IPS-NIHi11 (cell line): ENCODE measurements around the gene MUC6.

Experiments used
- DNase-seq: peaks from one replicate; pipeline ENCODE4 v3.0.0; 2012; ENCODE audit warnings: mixed read lengths, low spot score

Gene MUC6

DNA sequence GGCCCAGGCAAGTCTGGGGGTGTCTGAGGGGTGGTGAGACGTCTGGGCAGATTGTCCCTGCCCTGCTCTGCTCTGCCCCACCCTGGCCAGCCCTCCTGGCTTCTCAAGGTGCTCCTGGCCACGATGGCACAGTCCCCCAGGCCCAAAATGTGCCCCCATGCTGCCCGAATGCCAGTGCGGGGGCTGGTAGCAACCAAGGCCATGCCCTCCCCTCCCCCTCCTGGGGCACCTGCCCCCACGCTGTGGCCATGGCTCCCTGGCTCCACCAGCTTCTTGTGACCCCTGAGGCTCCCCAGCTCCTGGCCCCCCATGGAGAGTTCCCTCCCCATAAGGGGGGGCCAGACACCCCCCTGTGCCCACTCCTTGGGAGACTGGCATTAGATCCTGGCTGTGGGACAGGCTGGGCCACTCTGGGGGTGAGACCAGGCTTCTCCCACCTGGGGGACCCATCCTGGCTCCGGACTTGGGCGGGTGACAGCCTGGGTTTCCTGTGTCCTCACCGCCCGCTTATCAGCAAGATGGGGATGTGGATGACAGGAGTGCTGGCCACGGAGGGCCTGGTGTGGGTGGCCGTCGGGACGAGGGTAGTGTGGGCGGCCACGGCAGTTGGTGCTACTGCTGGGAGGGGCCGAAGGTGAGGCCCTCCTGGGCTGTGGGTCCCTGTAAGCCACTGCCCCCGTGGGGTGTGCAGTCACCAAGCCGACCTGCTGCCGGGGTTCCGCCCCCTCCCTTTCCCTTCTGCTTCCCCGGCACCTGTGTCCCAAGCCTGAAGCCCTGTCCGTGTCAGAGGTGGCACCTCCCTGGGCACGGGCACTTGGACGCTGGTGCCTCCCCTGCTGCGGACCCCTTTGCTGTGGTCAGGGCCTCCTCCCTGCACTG lies 15.9 kb upstream of the MUC6 start:
- no peak for DNase-seq

DNA sequence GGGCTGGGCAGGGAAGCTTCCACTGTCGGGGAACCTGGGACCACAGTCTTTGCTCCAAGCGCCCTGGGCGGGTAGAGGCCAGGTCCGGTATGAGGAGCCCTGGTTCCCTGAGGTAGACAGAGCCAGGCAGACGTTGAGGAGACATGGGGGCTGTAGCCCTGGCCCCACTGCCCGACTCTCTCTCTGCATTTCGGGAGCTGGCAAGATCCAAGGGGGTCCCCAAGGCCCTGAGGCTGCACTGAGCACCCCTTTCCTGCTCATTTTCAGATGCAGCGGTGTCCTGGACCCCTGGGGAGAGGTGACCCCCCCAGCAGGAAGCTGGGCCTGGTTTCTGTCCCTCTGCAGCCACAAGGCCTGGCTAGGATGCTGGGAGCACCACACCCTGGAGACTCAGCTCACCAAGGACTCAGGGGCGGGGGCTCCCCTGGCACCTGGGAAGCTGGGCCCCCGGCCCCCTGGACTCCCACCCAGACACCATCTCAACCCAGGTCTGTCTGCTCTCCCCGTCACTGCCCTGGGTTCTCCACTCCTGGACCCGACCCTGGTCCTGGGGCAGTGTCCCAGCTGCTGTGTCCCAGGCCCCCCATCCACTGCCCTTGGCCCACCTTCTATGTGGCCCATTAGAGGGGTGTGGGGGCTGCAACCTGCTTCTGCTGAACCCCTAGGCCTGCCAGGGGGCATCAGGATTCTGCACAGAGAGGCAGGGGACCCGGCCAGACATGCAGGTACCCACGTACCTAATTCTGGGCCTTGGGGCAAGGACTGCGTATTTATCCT lies 15.0 kb upstream of the MUC6 start:
- no peak for DNase-seq

DNA sequence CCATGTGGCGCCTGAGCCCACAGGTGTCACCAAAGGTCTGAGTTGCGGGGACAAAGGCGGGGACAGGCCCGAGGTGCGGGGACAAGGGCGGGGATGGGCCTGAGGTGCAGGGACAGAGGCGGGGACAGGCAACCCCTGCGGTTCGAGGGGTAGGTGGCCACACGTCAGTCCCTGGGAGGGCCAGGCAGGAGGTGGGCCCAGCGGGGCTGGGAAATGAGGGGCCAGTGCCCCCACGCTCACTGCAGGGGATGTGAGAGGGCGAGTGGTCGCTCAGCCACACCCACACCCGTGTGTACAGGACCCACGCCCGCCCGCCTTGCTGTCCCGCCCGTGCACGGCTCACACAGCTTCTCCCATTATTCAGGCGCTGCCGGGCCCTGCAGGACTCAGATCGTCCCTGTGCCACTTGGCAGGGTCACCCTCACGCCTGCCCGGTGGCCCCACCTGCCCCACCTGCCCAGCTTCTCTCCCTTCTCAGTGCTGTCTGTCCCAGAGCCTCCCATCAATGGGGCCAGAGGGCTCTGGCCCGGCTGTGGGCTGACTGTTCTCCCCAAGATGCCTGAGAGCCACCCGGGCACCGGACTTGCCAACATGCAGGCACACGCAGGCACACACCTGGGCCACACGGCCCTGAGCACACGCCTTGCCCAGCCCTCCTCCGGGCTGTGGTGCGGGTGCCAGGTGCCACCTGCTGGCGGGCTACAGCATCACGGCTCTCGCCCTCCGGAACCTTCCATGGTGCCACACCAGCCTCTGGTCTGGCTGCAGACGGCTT lies 14.2 kb upstream of the MUC6 start:
- peak; percentile 99 for DNase-seq

DNA sequence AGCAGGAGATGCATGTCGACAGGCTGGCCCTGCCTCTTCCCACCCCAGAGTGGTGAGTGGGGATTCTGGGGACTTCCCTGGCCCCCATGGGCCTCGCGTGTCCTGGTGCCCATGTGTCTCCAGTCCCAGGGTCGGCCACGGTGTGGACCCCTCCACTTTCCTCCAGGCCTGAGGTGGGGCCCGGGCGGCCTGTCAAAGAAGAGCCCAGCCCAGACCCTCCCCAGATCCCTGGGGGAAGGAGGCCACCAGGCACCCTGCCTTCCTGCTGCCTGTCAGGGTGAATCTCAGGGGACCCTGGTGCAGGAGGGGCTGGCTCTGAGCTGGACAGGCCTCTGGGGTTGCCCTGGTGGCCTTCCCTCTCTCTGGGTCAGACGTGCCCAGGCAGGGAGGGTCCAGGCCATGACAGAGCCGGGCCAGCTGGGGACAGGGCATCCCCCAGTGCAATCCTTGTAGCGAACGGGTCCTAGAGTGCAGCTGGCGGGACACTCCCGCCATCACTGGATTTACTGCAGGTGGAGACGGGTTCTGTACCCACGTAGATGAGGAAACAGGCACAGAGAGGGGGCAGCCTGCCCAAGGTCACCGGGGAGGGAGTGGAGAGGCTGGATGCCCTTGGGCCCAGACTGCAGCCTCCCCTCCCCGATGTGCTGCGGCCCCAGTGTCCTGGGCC lies 13.5 kb upstream of the MUC6 start:
- no peak for DNase-seq

DNA sequence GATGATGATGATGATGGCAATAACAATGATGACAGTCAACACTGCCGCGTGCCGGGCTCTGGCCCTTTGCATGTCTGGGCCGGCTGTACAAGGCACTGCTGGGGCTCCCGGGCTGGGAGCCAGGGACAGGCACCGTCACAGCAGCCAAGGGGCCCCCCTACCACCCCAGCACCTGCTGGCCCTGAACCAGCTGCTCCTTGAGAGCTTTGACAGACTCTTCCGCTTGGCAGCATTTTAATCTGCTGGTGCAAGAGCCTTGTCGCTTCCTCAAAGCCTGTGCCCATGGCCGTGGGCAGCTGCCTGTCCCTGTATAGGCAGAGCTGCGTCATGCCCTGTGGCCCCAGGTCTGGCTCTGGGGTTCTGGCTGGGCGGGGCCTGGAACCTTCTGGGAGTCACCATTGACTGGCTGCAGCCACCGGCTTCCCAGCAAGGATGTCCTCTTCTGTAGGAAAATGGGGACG lies 12.9 kb upstream of the MUC6 start:
- no peak for DNase-seq

DNA sequence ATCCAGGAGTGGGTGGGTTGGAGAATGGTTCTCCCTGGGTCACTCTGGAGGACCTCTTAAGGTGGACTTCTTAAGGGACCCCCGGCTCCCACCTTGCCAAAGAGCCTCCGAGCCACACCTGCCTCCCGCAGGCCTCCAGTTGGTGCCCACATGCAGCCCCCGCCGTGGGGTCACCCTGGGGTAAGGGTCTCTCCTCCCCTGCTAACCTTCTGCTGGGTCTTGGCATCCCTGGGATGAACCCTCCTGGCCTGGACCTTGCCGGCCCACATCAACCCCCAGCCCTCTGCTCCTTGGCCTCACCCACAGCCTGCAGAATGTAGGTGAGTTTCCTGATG lies 12.5 kb upstream of the MUC6 start:
- no peak for DNase-seq

DNA sequence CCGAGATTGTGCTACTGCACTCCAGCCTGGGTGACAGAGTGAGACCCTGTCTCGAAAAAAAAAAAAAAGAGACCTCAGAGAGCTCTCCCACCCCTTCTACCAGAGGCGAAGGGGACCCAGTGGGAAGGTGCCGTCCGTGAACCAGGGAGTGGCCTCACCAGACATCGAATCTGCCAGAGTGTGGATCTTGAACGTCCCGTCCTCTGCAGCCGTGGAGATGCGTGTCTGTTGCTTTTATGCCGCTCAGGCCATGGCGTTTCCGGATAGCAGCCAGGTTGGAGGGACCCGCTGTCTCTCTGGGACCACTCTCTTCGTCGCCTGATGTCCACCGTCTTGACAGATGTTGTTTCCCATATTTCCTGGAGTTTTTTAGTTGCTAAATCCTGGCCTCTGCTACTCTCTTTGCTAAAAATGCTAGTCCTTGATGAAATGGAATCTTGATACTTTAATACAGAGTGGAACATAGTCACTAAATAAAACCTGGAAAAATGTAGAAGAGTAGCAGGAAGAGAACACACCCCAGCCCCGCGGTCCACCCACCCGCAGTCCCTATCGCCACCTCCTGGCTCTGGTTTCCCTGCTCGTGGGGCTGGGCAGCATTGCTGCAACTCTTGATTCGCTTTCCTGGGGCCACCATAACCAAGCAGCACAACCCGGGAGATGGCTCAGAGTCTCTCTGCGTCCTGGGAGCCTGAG lies 12.0 kb upstream of the MUC6 start:
- peak; percentile 70 for DNase-seq

DNA sequence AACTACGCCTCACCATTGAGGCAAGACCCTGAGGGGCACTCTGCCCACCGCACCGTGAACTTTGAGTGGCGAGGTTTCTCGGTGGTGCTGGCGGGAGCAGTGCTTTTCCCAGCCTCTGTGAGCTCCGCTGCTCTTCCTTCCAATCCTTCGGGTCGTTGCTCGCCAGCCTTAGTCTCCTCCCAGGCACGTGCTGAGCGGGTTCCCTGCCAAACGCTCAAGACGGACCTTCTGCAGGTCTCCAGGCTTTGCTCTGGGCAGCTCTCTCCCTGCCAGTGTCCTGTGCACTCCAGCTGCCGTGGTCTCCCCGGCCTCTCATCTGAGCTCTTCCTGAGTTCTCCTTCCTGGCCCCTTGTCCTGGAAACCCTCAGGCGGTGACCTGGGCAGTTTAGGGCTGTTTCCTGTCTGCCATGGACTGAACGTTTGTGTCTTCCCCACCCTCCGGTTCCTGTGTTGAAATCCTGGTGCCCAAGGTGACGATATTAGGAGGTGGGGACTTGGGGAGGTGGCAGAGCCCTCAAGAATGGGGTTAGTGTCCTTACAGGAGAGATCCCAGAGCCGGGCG lies 11.2 kb upstream of the MUC6 start:
- peak; percentile 34 for DNase-seq

DNA sequence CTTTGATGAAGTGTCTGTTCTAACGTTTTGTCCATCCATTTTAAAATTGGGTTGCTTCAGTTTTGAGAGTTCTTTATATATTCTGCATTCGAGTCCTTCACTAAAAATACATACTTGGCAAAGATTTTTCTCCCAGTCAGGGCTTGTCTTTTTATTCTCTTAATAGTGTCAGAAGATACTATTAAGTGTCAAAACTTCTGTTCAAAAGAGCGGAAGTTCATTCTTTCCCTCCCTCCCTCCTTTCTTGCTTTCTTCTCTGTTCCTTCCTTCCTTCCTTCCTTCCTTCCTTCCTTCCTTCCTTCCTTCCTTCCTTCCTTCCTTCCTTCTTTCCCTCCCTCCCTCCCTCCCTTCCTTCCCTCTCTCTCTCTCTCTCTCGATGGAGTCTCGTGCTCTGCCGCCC lies 7.6 kb upstream of the MUC6 start:
- DNase-seq = no peak

DNA sequence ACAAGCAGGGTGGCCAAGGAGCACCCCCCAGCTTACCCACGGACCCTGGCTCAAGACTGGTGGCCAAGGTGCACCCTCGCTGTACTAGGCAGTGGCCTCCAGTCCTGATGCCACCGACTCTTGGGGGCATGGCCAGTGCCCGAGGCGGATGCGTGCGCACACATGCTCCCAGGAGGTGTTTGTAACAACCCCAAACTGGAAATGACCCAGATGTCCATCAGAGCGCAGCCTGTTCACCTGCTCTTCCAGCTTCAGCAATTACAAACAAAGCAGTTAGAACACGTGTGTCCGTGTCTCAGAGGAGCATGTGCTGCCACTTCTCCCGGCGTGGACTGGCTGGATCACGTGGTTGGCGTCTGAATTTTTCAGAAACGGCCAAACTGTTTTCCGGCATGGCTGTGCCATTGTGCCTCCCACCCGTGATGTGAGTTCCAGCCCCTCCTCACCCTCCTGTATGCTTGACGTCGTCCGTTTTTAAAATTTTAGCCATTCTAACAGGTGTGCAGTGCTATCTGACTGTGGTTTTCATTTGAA lies 7.1 kb upstream of the MUC6 start:
- DNase-seq = no peak

DNA sequence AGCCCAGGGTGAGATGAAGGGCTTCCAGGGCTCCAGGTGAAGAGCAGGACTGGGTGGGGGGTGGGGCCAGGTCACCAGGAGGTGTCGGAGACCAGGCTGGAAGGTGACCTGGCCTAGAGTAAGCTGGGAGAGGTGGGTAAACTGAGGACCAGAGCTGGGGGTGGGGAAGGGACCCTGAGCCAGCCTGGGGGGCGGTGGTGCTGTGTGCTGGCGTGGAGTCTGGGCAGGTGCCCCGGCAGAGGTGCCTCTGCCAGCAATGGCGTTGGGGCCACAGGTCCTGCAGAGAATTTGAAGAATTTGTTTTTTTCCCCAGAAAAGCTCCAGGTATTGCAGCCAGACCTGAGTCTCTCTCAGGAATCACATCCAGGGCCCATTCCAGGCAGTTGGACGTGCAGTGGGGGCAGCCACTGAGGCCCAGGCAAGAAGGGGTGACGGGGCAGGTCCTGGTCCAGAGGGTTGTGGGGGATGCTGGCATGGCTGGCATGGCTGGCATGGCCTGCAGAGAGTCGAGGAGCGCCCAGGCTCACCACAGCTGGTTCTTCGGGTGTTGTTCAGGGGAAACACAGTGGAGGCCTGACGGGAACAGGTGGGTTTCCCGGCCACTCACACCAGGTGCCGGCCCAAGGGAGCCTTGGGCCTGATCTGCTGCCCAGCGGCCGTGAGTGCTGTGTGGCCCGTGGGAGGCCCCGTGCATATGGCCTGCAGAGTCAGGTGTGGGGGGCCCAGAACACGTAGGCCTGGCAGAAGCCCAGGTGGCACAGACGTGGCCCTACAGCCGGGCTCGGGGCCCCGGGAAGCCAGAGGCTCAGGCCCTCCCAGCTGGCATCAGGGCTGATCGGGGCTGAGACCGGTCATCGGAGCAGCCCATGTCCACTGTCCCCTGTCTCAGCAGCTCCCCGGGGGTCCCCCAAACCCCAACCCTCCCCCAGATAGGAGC lies 6.4 kb upstream of the MUC6 start:
- DNase-seq = no peak

DNA sequence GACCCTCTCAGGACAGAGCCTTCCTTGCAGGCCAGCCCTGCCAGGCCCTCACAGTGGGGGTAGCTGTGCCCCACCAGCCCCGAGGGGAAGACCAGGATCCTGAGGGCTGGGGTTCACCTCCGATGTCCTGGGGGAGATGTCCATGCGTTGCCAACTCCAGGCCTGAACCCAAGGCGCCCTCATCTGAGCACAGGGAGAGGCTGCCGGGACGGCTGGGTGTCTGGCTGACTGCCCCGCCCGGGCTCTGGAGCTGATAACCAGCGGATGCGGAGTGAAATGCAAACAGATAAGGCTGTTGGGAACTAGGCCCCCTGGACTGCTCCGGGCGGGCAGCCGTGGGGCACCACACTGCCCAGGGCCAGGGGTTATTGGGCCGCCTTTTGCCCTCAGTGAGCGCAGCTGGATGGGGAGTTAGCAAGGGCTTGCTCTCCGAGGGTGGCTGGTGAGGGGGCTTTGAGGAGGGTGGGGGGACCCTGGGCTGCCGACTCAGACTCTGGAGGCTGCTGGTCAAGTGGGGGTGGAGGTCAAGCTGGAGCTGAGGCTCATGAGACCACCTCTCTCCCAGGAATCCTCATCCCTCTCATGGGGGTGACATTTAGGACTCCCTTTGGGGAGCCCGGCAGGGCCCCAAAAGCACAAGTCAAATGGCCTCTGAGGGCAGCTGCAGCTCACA lies 5.6 kb upstream of the MUC6 start:
- no peak for DNase-seq

DNA sequence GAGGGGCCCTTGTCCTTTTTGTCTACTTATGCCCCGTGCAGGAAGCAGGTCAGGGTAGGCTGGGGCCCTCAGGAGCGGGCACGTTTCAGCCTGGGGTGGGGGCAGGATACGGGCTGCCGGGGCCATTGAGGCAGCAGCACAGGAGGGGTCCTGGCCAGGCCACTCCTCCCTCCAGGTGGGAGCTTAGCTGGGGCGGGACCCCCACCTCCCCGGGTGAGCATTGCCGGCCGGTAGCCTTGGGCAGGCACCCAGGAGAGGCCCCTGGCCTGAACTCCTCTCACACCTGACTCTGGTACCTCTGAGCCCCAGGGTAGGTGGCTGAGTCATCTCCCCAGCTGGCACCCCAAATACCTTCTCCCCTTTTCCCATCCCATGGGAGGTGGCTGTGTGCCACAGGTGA lies 5.0 kb upstream of the MUC6 start:
- no peak for DNase-seq

DNA sequence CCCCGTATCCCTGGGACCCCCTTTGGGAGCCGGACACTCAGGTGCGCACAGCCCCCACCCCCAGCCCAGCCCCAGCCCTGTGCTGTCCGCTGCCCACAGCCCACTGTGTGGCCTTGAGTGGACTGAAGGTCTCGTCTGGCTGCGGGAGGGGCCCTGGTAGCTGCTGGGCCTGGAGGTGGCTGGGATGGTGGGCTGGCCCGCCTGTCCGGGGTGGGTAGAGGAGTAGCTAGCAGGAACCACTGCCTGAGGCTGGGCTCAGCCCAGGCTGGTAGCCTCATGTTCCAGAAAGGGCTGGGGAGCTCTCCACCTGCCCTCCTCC lies 4.6 kb upstream of the MUC6 start:
- no peak for DNase-seq

DNA sequence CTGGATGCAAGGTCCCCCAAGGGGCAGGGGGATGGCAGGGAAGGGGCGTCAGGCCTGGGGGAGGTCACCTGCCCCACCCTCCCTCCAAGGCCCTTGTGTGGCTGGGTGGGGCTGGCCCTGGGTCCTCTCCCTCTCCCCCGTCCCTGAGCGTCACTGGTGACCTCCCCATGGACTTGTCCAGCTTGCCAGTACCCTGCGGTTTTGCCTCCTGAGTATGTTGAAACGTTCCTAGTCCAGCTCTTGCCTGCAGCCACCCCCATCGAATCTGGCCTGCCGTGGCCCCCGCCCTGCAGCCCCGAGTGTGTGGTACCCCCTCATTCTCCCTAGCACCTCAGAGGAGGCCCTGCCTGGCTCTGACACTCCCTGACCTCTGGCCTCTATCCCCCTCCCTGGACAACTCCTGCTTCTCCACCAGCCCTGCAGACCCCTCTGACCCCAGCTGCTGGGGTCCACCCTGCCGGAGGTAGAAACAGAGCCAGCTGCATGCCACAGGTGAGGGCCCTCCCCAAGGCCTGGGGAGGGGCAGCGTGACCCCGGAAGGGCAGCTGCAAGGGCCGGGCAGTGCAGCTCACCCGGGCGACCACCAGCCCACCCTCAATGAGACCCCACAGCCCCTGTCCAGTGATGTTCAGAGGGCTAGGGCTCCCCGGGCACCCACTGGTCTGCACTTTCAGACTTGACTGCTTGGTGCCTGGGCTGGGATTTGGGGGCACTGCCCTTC lies 4.1 kb upstream of the MUC6 start:
- no peak for DNase-seq

DNA sequence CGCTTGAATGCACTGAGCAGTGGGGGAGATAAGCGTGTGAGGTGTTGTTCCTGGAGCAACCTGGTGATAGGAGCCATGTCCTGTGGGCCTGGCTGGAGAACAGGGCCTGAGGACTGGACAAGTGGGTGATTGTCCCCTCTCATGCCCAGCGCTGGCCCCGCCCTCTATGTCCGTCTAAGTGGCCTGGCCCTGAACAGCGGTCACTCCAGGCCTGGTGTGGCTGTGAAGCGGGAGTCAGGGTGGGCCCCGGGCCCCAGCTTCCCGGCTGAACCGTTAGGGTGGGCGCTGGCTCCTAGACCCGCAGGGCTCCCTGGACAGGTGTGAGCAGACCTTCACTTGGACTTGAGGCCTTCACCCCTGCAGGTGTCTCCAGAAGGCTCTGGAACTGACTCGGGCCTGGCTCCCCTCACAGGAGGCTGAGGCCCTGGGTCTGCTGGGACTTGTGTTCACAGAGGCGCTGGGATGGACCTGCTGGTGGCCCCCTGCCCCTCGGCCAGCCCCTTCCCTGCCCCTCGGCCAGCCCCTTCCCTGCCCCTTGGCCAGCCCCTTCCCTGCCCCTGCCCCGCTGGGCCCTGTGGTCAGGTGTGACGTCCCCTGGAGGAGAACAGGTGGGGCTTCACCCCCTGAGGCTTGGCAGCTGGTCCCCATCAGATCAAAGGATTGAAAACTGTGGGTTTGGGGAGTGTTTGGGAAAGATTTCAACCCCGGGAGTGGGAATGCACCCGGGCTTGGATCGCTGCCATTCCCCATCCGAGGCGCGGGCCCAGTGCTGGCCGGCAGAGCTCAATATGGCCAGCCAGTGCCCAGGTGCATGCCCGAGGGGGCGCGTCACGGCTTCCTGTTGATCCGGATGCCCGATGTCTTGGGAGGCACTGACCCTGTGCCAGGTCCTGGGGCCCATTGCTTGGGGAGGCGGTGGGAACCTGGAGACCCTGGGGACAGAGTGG lies 3.2 kb upstream of the MUC6 start:
- no peak for DNase-seq

DNA sequence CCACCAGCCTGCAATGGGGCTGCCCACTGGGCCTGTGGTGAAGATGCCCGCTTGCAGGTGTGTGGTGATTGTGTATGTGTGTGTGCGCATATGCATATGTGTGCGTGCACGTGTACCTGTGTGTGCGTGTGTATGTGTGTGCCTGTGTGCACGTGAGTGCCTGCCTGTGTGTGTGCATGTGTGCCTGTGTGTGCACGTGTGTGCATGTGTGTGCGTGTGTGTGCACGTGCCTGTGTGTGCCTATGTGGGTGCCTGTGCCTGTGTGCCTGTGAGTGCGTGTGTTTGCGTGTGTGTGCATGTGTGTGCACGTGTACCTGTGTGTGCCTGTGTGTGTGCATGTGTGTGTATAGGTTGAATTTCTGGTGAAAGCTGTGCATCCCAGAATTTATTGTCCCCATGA lies 2.4 kb upstream of the MUC6 start:
- DNase-seq = no peak

DNA sequence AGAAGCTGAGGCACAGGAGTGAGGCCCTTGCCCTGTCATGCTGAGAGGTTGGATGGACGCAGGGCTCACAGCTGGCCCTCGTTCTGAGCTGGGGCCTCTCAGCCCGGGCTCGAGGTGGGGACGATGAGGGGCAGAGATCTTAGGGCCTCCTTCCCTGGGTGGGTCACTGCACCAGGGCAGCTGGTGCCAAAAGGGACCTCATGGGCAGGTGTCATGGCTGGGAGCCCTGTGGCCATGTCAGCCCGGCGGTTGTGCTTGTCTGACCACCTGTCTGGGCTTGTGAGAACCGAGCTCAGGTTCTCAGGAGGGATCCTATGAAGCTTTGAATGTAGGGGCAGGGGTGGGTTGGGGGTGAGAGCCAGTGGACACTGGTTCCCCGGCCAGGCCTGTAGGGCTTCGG lies 1.8 kb upstream of the MUC6 start:
- DNase-seq = no peak
